Left colon (tissue), 2 donors: Measurements from ENCODE around the gene TMEM175. TPM values are rescaled to one million over a fixed set of nuclear protein-coding genes. Genes with fewer than 3 reads are reported as not detected.

ENCODE experiments used
- ATAC-seq: fragments of 200-7000 bp; cut with Tn5 transposase; one replicate; pipeline ENCODE4 v1.9.1; 2020; ENCODE audit warnings: mild to moderate bottlenecking, moderate library complexity
- DNase-seq, 2 donors: peaks; one replicate each; pipeline ENCODE4 v3.0.0-alpha.2; 2020
- intact Hi-C, 2 donors: fragments of 100-400 bp; cut with DNase I in 1 of 2; cut with micrococcal nuclease in 1 of 2; formaldehyde crosslinking; loops; one replicate each; pipeline versions ENCODE4 v1.11.2 to v1.14.0; 2022; cut with DNase I, micrococcal nuclease
- total RNA-seq, 2 donors: library from RNA; stranded (reverse); fragmentation: NEBNext Ultra II Directional; extraction: Animal tissue kit (Norgen Biotek cat#: 25700); gene quantifications; one replicate each; pipeline ENCODE4 v1.2.1, GENCODE V29; 2021
- donor health status: DM: no; HTN: no; CAD: no.
- donor health status: DM: yes; HTN: yes; CAD: no.

TMEM175 gene
- total RNA-seq, 2 donors from 2014 or later: 21.4 to 28.6 TPM

DNA sequence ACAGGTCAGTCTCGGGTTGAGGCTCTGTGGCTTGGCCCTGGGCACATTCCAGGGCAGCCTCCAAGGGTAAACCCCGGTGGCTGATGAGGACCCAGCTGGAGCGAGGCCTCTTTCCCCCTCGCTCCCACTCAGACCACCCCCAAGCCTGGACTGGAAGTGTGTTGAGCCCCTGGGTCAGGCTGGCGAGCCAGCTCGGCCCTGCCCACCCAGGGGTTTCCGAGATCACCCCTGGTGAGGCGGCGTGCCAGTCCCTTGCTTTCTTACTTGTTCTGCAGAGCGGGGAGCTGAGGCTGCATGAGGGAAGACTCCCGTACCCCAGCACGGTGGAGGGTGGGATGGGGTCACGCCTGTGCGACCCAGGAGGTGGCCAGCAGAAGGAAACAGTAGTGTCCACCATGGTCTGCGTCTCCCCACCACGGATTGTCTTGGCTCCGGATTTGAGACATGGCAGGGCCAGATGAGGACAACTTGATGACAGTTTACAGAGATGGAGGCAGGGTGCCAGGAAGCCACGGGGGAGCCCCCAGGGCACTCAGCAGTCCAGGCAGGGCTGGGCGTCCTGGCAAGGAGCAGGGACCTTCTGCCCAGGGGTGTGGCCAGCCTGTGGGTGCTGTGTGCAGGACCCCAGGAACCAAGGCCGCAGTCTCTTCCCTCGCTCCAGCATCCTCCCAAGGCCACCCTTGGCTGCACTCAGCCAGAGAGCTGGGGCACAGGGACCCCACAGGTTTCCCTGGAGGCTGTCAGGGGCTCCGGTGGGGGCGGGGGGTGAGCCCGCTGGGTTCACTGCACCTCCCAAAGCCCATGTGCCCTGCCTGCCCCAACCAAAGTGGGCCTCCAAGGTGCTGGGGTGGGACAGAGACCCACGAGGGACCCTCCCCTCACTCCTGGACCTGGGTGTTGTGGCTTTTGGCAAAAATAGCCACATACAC lies 72.6 kb downstream of the TMEM175 start:
- no peak for ATAC-seq
- no peak for DNase-seq
- intact Hi-C loops: no loop called here

DNA sequence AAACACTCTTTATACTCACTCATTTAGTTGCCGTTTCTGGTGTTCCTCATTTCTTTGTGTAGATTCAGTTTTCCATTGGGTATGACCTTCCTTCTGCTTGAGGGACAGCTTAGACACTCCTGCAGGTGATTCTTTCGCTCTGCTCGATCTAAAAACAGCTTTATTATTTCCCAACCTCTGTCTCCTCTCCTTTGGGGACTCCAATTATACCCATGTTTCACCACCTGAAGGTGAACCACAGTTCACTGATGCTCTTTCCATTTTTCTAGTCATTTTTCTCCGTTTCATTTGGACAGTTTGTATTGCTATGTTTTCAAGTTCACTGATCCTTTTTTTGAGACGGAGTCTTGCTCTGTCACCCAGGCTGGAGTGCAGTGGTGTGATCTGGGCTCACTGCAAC lies 74.6 kb downstream of the TMEM175 start:
- ATAC-seq: no peak
- intact Hi-C loops: no loop called here

More for the DNA sequence above, 74.6 kb downstream of the TMEM175 start:
- no peak for DNase-seq

Other genes with a start within 250 kb of the TMEM175 start
- gene SLC49A3, start 243.3 kb upstream of the TMEM175 start, total RNA-seq: 10 to 100 TPM; 10.7 to 15.8 TPM
- gene PCGF3, start 226.6 kb upstream of the TMEM175 start, total RNA-seq: 10 to 100 TPM; 46.9 to 51.9 TPM
- 1 to 10 TPM; 2.7 to 3.5 TPM for gene CPLX1, start 106.3 kb upstream of the TMEM175 start, total RNA-seq
- 100 to 1,000 TPM; 197 to 265 TPM for gene GAK, start 144 bp upstream of the TMEM175 start, total RNA-seq
- 10 to 100 TPM; 47.8 to 49.6 TPM for gene DGKQ, start 41.1 kb downstream of the TMEM175 start, total RNA-seq
- 10 to 100 TPM; 28.7 to 40.9 TPM for gene IDUA, start 54.6 kb downstream of the TMEM175 start, total RNA-seq
- 1 to 10 TPM; 1.6 to 2.0 TPM for gene SLC26A1, start 60.9 kb downstream of the TMEM175 start, total RNA-seq
- gene FGFRL1, start 79.2 kb downstream of the TMEM175 start, total RNA-seq: 10 to 100 TPM; 17.0 to 17.2 TPM
- gene RNF212, start 181.1 kb downstream of the TMEM175 start, total RNA-seq: 1 to 10 TPM; 1.6 to 2.9 TPM
- 10 to 100 TPM; 26.6 to 34.3 TPM for gene SPON2, start 240.1 kb downstream of the TMEM175 start, total RNA-seq